SKM-1 (cell line): Measurements from ENCODE around the gene TNFRSF19.

ENCODE experiments used
- DNase-seq: peaks from one replicate; lab custom pipeline; 2025; ENCODE audit not compliant: unreplicated experiment; lab: John Stamatoyannopoulos, UW

The TNFRSF19 gene

DNA sequence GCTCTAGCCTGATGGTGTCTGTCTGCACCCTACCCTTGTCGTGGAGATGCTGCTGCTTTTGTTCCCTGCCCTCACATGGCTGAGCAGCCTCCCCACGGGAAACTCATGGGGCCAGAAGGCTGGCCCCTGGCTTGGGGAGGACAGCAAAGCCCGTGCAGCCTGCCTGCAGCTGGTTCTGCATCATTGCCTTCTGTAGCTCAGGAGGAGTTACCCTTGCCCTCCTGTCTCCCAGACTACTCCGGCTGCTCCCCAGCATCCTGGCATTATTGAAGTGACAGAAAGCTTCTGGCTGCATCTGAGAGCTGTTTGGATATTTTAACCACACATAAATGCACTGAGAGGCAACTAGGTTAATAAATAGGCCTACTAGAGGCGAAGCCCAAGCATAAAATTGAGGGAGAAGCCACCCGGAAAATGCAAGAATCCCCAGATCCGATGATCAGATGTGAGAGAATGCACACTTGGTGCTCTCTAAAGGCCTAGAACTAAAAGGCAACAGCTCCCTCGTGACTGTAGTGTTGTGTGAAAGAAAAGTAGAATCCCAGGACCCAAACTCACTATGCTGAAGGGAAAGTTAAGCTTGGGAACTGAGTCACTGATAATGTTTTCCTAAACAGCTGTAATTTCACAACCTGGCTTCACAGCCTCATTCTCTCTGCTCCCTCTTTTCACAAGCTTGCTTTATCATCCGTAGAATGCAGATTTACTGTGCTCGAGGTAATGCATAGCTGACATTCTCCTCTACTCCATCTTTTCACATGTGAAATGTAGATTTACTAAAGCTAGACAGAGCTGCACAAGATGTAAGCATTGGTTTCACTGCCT lies 110.8 kb downstream of the TNFRSF19 start:
- DNase-seq = no peak

DNA sequence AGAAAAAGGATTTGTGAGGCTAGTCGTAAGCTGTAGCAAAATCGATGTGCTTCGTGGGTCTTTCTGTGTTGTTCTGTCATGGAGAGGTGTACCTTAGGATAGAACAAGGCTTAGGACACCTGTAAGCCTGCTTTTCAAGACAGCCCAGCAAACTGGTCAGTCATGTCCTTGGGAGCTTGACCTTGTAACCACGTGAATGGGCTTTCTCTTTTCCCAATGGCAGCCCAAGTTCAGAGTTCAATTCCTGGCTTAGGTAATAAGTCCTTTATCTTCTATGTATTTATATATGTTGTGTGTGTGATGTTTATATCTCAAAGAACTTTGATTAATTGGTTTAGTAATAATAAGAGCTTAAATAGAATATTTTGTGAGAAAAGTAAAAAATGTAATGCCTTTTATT lies 112.9 kb downstream of the TNFRSF19 start:
- DNase-seq = no peak

DNA sequence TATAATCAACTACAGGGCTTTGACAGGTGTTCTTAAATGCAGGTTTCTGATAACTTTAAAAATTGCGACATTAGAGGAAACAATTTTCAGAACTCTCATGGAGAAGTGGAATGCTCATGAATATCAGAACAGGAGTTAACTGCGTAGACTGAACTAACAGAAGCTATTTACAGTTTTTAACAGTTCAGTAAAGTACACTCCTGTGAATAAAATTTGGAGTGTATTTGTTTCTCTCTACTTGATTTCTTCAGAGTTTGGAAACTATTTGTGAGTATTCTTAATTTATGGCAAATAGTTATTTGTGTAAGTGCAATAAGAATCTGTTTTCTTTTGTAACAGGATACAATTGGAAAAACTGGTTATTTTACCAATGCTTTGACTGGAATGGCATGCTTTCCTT lies 114.4 kb downstream of the TNFRSF19 start:
- DNase-seq = no peak

DNA sequence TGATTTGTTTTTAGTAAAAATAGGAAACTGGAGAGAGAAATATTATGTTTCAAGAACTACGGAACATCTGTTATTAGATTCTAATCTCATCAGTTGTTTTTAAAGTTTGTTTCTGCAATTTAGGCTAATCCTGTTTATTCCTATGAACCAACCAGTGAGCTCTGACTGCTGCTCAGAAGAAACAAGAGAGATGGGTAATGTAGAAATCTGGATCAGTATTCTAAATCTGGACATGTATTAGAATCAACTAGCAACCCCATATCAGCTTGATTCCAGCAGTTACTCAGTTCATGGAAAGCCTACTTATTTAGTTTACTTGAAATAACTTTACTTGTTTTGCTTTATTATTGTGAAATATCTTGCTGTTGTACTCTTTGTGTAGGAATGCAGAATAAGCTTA lies 115.2 kb downstream of the TNFRSF19 start:
- DNase-seq = no peak

- no peak for DNase-seq
These were observed 116.7 kb downstream of the TNFRSF19 start for GRCh38 chr13:23686948-23687347.

DNA sequence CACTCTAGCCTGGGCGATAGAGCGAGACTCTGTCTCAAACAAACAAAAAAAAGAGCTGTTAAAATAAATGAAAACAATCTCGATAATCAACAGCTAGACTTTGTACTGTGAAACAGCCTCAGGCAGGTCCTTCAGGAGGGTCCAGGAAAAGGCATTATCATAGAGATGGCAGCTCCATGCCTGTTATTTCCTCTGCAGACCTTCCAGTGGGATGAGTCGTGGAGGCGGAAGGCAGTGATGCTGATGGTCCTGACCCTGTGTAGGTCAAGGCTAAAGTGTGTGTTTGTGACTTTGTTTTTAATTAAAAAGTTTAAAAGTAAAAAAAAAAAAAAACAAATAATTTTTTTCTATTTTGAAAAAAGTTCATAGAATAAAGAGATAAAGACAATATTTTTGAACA lies 117.4 kb downstream of the TNFRSF19 start:
- no peak for DNase-seq

GRCh38 chr13:23688336-23688735 lies 118.1 kb downstream of the TNFRSF19 start:
- no peak for DNase-seq

DNA sequence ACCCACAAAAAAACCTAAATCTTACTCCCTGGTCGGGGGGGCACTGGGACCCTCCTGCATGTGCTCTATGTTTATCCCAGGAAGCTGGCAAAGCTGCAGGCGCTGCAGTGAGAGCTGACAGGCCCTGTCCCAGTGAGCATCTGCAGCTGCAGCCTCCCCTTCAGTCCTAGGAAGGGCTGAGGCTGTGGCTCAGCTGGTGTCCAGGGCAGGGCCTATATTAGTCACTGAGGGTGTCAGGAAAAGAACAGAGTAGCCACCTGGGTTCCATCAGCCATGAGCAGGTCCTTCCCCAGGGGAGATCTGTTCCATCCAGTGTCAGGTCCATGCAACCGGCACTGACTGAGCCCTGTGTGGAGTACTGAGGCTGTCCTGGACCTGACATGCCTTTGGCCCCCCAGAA lies 120.5 kb downstream of the TNFRSF19 start:
- no peak for DNase-seq

- DNase-seq = no peak
These were observed 122.6 kb downstream of the TNFRSF19 start for GRCh38 chr13:23692816-23693215.

- no peak for DNase-seq
These were observed 125.0 kb downstream of the TNFRSF19 start for GRCh38 chr13:23695196-23695595.

DNA sequence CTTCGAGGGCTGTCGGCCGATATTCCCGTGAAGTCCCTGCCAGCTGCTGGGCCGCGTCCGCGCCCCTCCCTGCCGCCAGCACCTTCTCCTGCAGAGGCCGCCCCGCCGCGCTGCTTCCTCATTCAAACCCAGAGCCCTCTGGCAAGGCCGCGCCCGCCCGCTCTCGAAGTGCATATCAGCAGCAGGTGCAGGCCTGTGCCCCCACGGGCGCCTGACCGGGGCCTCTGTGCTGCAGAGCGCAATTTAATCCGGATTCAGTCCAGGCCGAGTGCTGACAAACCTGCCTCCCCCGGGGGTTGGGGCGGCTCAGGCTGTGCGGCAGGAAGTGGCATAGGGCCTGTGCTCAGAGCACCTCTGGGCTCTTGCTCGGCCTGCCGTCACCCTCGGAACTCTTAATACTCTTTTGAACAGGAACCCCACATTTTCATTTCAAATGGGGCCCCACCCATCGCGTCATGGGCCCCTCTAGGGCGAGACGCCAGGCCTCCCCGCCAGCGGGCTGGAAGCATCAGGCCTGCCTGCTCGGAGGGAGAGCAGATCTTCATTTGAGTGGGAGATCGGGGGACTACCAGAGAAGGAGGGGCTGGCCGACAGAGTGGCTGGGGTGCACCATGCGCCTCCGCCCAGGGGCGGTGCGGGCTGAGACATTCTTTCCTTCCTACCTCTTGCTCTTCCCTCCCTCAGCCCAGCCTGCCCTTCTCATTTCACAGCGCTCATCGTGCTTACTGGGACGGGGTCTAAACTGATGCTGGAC lies 125.7 kb downstream of the TNFRSF19 start:
- no peak for DNase-seq

- no peak for DNase-seq
These were observed 126.4 kb downstream of the TNFRSF19 start for GRCh38 chr13:23696610-23697009.

DNA sequence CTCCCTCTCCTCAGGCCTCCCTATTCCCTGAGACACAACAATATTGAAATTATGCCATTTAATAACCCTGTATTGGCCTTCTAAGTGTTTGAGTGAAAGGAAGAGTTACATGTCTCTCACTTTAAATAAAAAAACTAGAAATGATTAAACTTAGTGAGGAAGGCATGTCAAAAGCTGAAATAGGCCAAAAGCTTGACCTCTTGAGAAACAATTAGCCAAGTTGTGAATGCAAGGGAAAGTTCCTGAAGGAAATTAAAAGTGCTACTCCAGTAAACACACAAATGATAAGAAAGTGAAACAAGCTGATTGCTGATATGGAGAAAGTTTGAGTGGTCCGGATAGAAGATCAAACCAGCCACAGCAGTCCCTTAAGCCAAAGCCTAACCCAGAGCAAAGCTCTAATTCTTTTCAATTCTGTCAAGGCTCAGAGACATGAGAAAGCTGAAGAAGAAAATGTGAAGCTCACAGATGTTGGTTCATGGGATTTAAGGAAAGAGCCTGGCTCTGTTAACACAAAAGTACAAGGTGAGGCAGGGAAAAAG lies 127.6 kb downstream of the TNFRSF19 start:
- DNase-seq = no peak

- DNase-seq = no peak
These were observed 129.1 kb downstream of the TNFRSF19 start for GRCh38 chr13:23699271-23699670.

DNA sequence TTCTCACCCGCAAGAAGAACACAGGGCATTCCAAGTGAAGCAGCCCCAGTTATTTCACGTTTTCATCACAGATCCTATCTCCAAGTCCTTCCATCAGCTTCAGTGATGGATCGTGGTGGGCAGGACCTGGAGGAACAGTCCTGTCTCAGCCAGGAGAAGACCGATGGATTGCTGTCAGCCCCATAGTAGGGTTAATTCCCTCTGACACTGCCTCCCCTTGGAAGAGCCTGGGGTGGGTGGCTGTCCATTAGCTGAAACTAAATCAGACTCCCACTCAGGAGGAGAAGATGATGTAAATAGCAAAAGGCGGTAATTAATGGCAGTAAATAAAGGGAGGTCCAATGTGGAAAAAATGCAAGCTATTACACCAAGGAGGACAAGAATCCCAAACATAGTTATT lies 131.0 kb downstream of the TNFRSF19 start:
- DNase-seq = no peak

DNA sequence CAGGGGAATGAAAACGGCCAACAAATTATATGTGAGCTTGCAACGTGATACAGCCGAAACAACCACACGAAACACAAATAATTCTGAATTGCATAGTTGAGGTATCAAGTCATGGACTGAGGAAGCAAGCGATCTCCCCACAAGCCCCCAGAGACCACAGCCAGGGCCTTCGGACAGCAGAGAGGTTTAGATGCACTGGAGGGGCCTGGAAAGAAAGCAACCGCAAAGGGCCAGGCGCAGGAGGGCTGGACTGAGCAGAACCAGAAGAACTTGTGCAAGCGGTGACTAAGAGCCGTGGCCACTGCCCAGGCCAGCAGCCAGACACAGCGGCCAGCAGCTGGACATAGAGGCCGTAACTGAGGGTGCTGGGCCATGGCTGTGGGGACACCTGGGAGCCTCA lies 131.4 kb downstream of the TNFRSF19 start:
- no peak for DNase-seq

- DNase-seq = no peak
These were observed 133.1 kb downstream of the TNFRSF19 start for GRCh38 chr13:23703246-23703860.

DNA sequence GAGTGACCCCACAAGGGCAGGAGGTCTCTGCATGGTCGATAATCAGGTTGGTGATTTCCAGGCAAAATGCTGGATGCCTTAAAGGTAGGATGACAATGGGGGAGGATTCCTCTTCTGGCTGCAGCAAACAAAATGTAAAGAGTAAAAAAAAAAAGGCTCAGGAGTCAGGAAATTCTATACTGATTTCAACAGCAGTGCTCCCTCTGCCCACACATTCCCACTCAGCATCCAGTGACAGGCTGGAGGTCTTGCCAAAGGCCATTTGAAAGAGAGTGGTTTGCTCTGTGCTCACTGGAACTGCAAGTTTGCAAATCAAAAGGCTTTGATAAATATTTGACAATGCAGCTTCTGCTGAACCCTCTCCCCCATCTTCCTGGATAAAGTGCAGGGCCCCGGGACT lies 135.4 kb downstream of the TNFRSF19 start:
- DNase-seq = no peak

DNA sequence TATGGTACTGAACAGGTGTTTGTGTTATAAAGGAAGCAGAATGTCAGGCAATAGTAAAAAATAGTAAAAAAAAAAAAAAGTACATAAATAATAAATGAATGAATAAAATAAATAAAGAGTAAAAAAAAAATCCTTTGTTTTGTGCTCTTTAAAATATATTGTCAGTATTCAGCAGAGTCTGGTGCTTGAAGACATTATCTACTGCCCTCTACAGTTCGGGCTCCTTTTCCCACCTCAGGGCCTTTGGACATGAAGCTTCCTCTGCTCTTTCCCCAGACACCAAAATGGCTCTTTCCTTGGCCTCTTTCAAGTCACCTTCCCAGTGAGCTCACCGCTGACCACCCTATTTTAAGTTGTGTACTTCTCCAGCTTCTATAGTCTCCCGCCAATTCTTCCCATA lies 137.5 kb downstream of the TNFRSF19 start:
- DNase-seq = no peak

DNA sequence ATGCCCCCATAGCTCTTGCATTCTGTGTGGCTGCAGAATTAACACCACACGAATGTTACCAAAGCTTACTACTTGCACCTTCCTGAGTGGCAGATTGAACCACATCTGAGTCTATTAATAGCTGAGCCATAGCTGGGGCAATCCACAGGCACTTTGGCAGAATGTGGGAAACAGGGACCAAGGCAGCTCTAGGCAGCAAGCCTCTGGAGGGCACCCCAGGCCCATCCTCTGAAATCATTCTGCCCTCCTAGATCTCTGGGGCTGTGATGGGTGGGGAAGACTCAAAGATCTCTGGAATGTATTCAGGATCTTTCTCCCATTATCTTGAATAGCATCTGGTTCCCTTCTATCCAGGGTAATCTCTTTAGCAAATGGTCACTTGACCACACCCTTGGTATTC lies 139.3 kb downstream of the TNFRSF19 start:
- DNase-seq = no peak

- DNase-seq = no peak
These were observed 140.2 kb downstream of the TNFRSF19 start for GRCh38 chr13:23710366-23710765.

GRCh38 chr13:23711355-23711754 lies 141.1 kb downstream of the TNFRSF19 start:
- DNase-seq = no peak
